HCT116 (cell line): Measurements from ENCODE around the gene DOCK1. TPM values are rescaled to one million over a fixed set of nuclear protein-coding genes. Genes with fewer than 3 reads are reported as not detected.

Source experiments
- ATAC-seq: fragments of 200-7000 bp; cut with Tn5 transposase; 2 replicates; pipeline ENCODE4 v1.9.1; 2020; ENCODE audit warnings: mild to moderate bottlenecking, moderate library complexity
- BruUV-seq: library from RNA; stranded (reverse); fragments of 400-500 nt; replicated peaks from 2 replicates; lab custom pipeline; 2021; lab: Mats Ljungman, UMichigan
- CTCF ChIA-PET: fragments of 300-600 bp; sonication (Branson Sonifier 250); formaldehyde crosslinking; loops from one replicate; lab custom pipeline; 2021; ENCODE audit warnings: antibody characterized with exemption; lab: Charles Lee
- POLR2A ChIA-PET: fragments of 300-600, 350-600 bp; sonication (Branson Sonifier 250); formaldehyde crosslinking; loops from one replicate; lab custom pipeline; 2021; ENCODE audit warnings: antibody characterized with exemption; lab: Charles Lee
- RAD21 ChIA-PET, 2 experiments: fragments of 300-600 bp; sonication (Branson Sonifier 250); formaldehyde crosslinking; loops; one replicate each; lab custom pipeline; 2023; ENCODE audit warnings: low total read pairs in 2 of 2; ENCODE audit not compliant: uncharacterized antibody in 2 of 2, unreplicated experiment in 2 of 2, low non-redundant PET in 1 of 2; lab: Charles Lee
- DNase-seq: peaks from one replicate; pipeline ENCODE4 v3.0.0-alpha.2; 2010; ENCODE audit warnings: low read depth, low spot score
- H2AFZ ChIP-seq: fragments of 200-600 bp; shearing (Covaris generic), sonication (generic); 2 replicates; pipeline ENCODE4 v1.6.1; 2017; ENCODE audit warnings: low read depth, mixed run types, mixed read lengths, antibody characterized with exemption, low read length; ENCODE audit not compliant: poor library complexity, severe bottlenecking
- H3K27ac ChIP-seq: 2 replicates; pipeline ENCODE4 v1.5.1; 2012; ENCODE audit warnings: low read depth, low read length
- H3K27me3 ChIP-seq: fragments of 200-600 bp; sonication (generic); 2 replicates; pipeline ENCODE4 v1.6.1; 2016; ENCODE audit warnings: mixed run types, low read length, mixed read lengths; ENCODE audit not compliant: insufficient read depth
- H3K36me3 ChIP-seq, 2 experiments: fragments of 200-500 bp in 1 of 2; fragments of 200-600 bp in 1 of 2; sonication (Bioruptor generic) in 1 of 2; sonication (generic) in 1 of 2; 2 replicates each; pipeline versions ENCODE4 v1.5.1 to v1.6.1; 2014 to 2016; ENCODE audit warnings: low read length in 2 of 2, inconsistent platforms in 1 of 2, mixed read lengths in 1 of 2, mixed run types in 1 of 2; ENCODE audit not compliant: insufficient read depth in 2 of 2, control insufficient read depth in 1 of 2
- H3K4me1 ChIP-seq, 2 experiments: fragments of 200-600 bp in 1 of 2; sonication (generic) in 1 of 2; 2 replicates each; pipeline versions ENCODE4 v1.5.1 to v1.6.1; 2012 to 2017; ENCODE audit warnings: low read length in 2 of 2, inconsistent platforms in 1 of 2, mild to moderate bottlenecking in 1 of 2, mixed read lengths in 1 of 2, mixed run types in 1 of 2, moderate library complexity in 1 of 2; ENCODE audit not compliant: insufficient read depth in 2 of 2, control insufficient read depth in 1 of 2
- H3K4me2 ChIP-seq: fragments of 200-600 bp; sonication (generic); 2 replicates; pipeline ENCODE4 v1.6.1; 2017; ENCODE audit warnings: mixed run types, low read length, mixed read lengths
- H3K4me3 ChIP-seq, 2 experiments: fragments of 200-600 bp in 1 of 2; sonication (generic) in 1 of 2; replicated peaks in 1 of 2; 2 replicates each; pipeline ENCODE4 v1.5.1; 2011 to 2016; ENCODE audit warnings: low read length in 2 of 2, control low read depth in 1 of 2, low read depth in 1 of 2, mild to moderate bottlenecking in 1 of 2, mixed read lengths in 1 of 2, mixed run types in 1 of 2
- H3K79me2 ChIP-seq: fragments of 200-600 bp; sonication (generic); 2 replicates; pipeline ENCODE4 v1.6.1; 2017; ENCODE audit warnings: mild to moderate bottlenecking, mixed run types, low read length, moderate library complexity, mixed read lengths; ENCODE audit not compliant: insufficient read depth
- H3K9ac ChIP-seq: fragments of 200-600 bp; sonication (generic); 2 replicates; pipeline ENCODE4 v1.6.1; 2016; ENCODE audit warnings: low read length, mixed read lengths
- H3K9me2 ChIP-seq: fragments of 200-600 bp; sonication (generic), shearing (Covaris generic); 2 replicates; pipeline ENCODE4 v1.6.1; 2017; ENCODE audit warnings: mixed run types, mild to moderate bottlenecking, moderate library complexity; ENCODE audit not compliant: insufficient read depth
- H3K9me3 ChIP-seq, 2 experiments: fragments of 200-500 bp in 1 of 2; fragments of 200-600 bp in 1 of 2; sonication (Bioruptor generic) in 1 of 2; sonication (generic) in 1 of 2; 2 replicates each; pipeline ENCODE4 v1.6.1; 2014 to 2017; ENCODE audit warnings: low read length in 2 of 2, mixed read lengths in 2 of 2, inconsistent platforms in 1 of 2, low read depth in 1 of 2, mild to moderate bottlenecking in 1 of 2, mixed run types in 1 of 2, moderate library complexity in 1 of 2; ENCODE audit not compliant: control insufficient read depth in 1 of 2, insufficient read depth in 1 of 2
- H4K20me1 ChIP-seq: fragments of 200-600 bp; sonication (generic), shearing (Covaris generic); 2 replicates; pipeline ENCODE4 v1.6.1; 2017; ENCODE audit warnings: mixed run types, mild to moderate bottlenecking, moderate library complexity; ENCODE audit not compliant: insufficient read depth
- ATF3 ChIP-seq: IDR thresholded peaks from 2 replicates; pipeline ENCODE4 v1.6.1; 2012
- CBX3 ChIP-seq: IDR thresholded peaks from 2 replicates; pipeline ENCODE4 v1.6.1; 2012; ENCODE audit warnings: low read depth
- CEBPB ChIP-seq: IDR thresholded peaks from 2 replicates; pipeline ENCODE4 v1.6.1; 2012; ENCODE audit warnings: low read depth
- ELF1 ChIP-seq: IDR thresholded peaks from 2 replicates; pipeline ENCODE4 v1.6.1; 2012; ENCODE audit warnings: low read depth, borderline replicate concordance
- EZH2 ChIP-seq: fragments of 200-600 bp; sonication (generic); IDR thresholded peaks from 2 replicates; pipeline ENCODE4 v1.6.1; 2017; ENCODE audit warnings: antibody characterized with exemption, mixed run types
- EZH2phosphoT487 ChIP-seq: fragments of 200-600 bp; IDR thresholded peaks from 2 replicates; pipeline ENCODE4 v1.6.1; 2018; ENCODE audit warnings: antibody characterized with exemption, borderline replicate concordance
- FOSL1 ChIP-seq: IDR thresholded peaks from 2 replicates; pipeline ENCODE4 v1.6.1; 2012; ENCODE audit warnings: low read depth
- JUND ChIP-seq: IDR thresholded peaks from 2 replicates; pipeline ENCODE4 v1.6.1; 2012
- MAX ChIP-seq: IDR thresholded peaks from 2 replicates; pipeline ENCODE4 v1.6.1; 2012
- POLR2A ChIP-seq: IDR thresholded peaks from 2 replicates; pipeline ENCODE4 v1.7.0; 2011; ENCODE audit warnings: borderline replicate concordance; ENCODE audit not compliant: insufficient read depth, insufficient read length; ENCODE audit errors: extremely low read depth
- SRF ChIP-seq: IDR thresholded peaks from 2 replicates; pipeline ENCODE4 v1.6.1; 2012; ENCODE audit warnings: low read depth
- TCF7L2 ChIP-seq: IDR thresholded peaks from 2 replicates; pipeline ENCODE4 v1.7.0; 2011; ENCODE audit warnings: borderline replicate concordance, inconsistent platforms; ENCODE audit not compliant: insufficient read depth, insufficient read length; ENCODE audit errors: extremely low read depth
- YY1 ChIP-seq: IDR thresholded peaks from 2 replicates; pipeline ENCODE4 v1.6.1; 2011; ENCODE audit warnings: low read length, low read depth, moderate library complexity, mild to moderate bottlenecking; ENCODE audit not compliant: insufficient replicate concordance; ENCODE audit errors: extremely low read depth
- ZBTB33 ChIP-seq: IDR thresholded peaks from 2 replicates; pipeline ENCODE4 v1.6.1; 2011; ENCODE audit warnings: mild to moderate bottlenecking, low read length, moderate library complexity; ENCODE audit not compliant: insufficient replicate concordance; ENCODE audit errors: extremely low read depth
- intact Hi-C: fragments of 100-400 bp; cut with micrococcal nuclease; formaldehyde crosslinking; loops from 2 replicates; pipeline ENCODE4 v1.10.0; 2022
- total RNA-seq: library from RNA; stranded (reverse); gene quantifications from one replicate; pipeline ENCODE4 v1.2.1, GENCODE V29; 2021; ENCODE audit not compliant: unreplicated experiment

Gene DOCK1
- total RNA-seq, 1 experiment from 2014 or later: 46.5 TPM

GRCh38 chr10:127447197-127447596, 542.0 kb downstream of the DOCK1 start:
- Histone ChIP-seq H3K9me2 (no peaks in the 10 kb centered on the region), H3K79me2 (no peaks in the 10 kb centered on the region), H4K20me1 (no peaks in the 10 kb centered on the region), H3K4me3 (no peak overlapping the region), H2AFZ (no peak overlapping the region)
- no peak for DNase-seq
- no TSS peak for BruUV-seq
- ChIA-PET RAD21 (no interaction called here), POLR2A (no interaction called here)
- intact Hi-C loops: no loop called here
- no peak for TF ChIP-seq MAX
- TF ChIP-seq, all 23 proteins: peak for 0
- ATAC-seq: no peak
- Histone ChIP-seq H3K9me3 (no peaks in the 10 kb centered on the region), H3K27me3 (no peaks in the 10 kb centered on the region), H3K4me1 (no peaks in the 10 kb centered on the region), H3K27ac (no peak overlapping the region), H3K4me2 (no peak overlapping the region), H3K9ac (no peak overlapping the region), H3K36me3 (no peaks in the 10 kb centered on the region; a peak in 1 of 4 replicates)
- CTCF ChIA-PET: no interaction called here

GRCh38 chr10:127449490-127449889, 544.3 kb downstream of the DOCK1 start:
- ATAC-seq: no peak

More at GRCh38 chr10:127449490-127449889, 544.3 kb downstream of the DOCK1 start:
- Histone ChIP-seq H3K9me2 (no peaks in the 10 kb centered on the region), H4K20me1 (no peaks in the 10 kb centered on the region), H3K4me2 (no peak overlapping the region), H3K36me3 (no peaks in the 10 kb centered on the region; a peak in 1 of 4 replicates), H3K27me3 (no peaks in the 10 kb centered on the region), H2AFZ (no peak overlapping the region), H3K4me1 (no peaks in the 10 kb centered on the region), H3K79me2 (no peaks in the 10 kb centered on the region), H3K9me3 (no peaks in the 10 kb centered on the region), H3K9ac (no peak overlapping the region), H3K27ac (no peak overlapping the region), H3K4me3 (no peak overlapping the region)
- intact Hi-C loops: no loop called here
- DNase-seq: no peak
- RAD21 ChIA-PET: no interaction called here
- BruUV-seq: no TSS peak
- POLR2A ChIA-PET: no interaction called here
- TF ChIP-seq JUND (no peak), YY1 (no peak), EZH2 (no peak), FOSL1 (no peak), ZBTB33 (no peak), SRF (no peak), TCF7L2 (no peak), CBX3 (no peak), EZH2phosphoT487 (no peak), POLR2A (no peak), MAX (no peak), ELF1 (no peak), ATF3 (no peak), CEBPB (no peak)
- CTCF ChIA-PET: no interaction called here
